PFSK-1 (cell line): ENCODE measurements around the gene TNS3.

Source experiments
- POLR2AphosphoS5 ChIP-seq: IDR thresholded peaks from 2 replicates; pipeline ENCODE4 v1.6.1; 2012; ENCODE audit warnings: low read depth, mild to moderate bottlenecking, control low read depth, low read length, moderate library complexity
- REST ChIP-seq, 2 experiments: IDR thresholded peaks; 2 replicates each; pipeline versions ENCODE4 v1.6.1 to v1.8.0; 2011 to 2012; ENCODE audit warnings: low read depth in 2 of 2, low read length in 2 of 2, control low read depth in 1 of 2, inconsistent platforms in 1 of 2, mild to moderate bottlenecking in 1 of 2, moderate library complexity in 1 of 2; ENCODE audit not compliant: insufficient read depth in 1 of 2
- SIN3A ChIP-seq: IDR thresholded peaks from 2 replicates; pipeline ENCODE4 v1.6.1; 2012; ENCODE audit warnings: mild to moderate bottlenecking, low read length, moderate library complexity, borderline replicate concordance; ENCODE audit not compliant: insufficient read depth
- TAF1 ChIP-seq: IDR thresholded peaks from 2 replicates; pipeline ENCODE4 v1.6.1; 2012; ENCODE audit warnings: low read length, control low read depth, borderline replicate concordance; ENCODE audit not compliant: insufficient read depth

- no peak for TF ChIP-seq REST (IDR thresholded peaks at IDR 0.05; ENCODE audit: insufficient read depth in 1 of 2, low read depth in 2 of 2, low read length in 2 of 2)
- TF ChIP-seq POLR2AphosphoS5 = no peak
- TF ChIP-seq SIN3A = no peak
- TF ChIP-seq TAF1 = no peak
These were observed 229.4 kb downstream of the TNS3 start for GRCh38 chr7:47352394-47352968.
